ENCODE results near the gene TMC3.
"Not testable (repeated sequence)": the region's sequence is repeated elsewhere in the genome, so short reads cannot be mapped to it uniquely, and the experiment has no call there.

The TMC3 gene

GRCh38 chr15:81339851-81340250 lies 34.2 kb downstream of the TMC3 start:
- FAIRE-seq (no peak), DNase-seq (ENCODE audit: insufficient read length) (no peak)
- TF ChIP-seq POLR2AphosphoS5 (IDR thresholded peaks at IDR 0.05; ENCODE audit: low read depth, low read length), result no peak
- no peak for TF ChIP-seq POLR2A (IDR thresholded peaks at IDR 0.05; ENCODE audit: low read depth, low read length)
- no peak for TF ChIP-seq TAF1 (IDR thresholded peaks at IDR 0.05; ENCODE audit: borderline replicate concordance, low read depth, low read length)

- TF ChIP-seq POLR2A (IDR thresholded peaks at IDR 0.05; ENCODE audit: low read depth, low read length) (no peak), POLR2AphosphoS5 (IDR thresholded peaks at IDR 0.05; ENCODE audit: low read depth, low read length) (no peak), TAF1 (IDR thresholded peaks at IDR 0.05; ENCODE audit: borderline replicate concordance, low read depth, low read length) (no peak)
- FAIRE-seq (no peak), DNase-seq (ENCODE audit: insufficient read length) (no peak)
These were observed 34.7 kb downstream of the TMC3 start for GRCh38 chr15:81339321-81339720.

- DNase-seq (ENCODE audit: insufficient read length), result no peak
- FAIRE-seq, result no peak
- TF ChIP-seq POLR2AphosphoS5 (IDR thresholded peaks at IDR 0.05; ENCODE audit: low read depth, low read length) (no peak), TAF1 (IDR thresholded peaks at IDR 0.05; ENCODE audit: borderline replicate concordance, low read depth, low read length) (no peak)
These were observed 35.6 kb downstream of the TMC3 start for GRCh38 chr15:81338170-81339007.

GRCh38 chr15:81337713-81338157 lies 36.3 kb downstream of the TMC3 start:
- FAIRE-seq, result no peak
- no peak for DNase-seq (ENCODE audit: insufficient read length)
- no peak for TF ChIP-seq TAF1 (IDR thresholded peaks at IDR 0.05; ENCODE audit: borderline replicate concordance, low read depth, low read length)
- no peak for TF ChIP-seq POLR2A (IDR thresholded peaks at IDR 0.05; ENCODE audit: low read depth, low read length)
- TF ChIP-seq POLR2AphosphoS5 (IDR thresholded peaks at IDR 0.05; ENCODE audit: low read depth, low read length), result no peak

- TF ChIP-seq POLR2AphosphoS5 (IDR thresholded peaks at IDR 0.05; ENCODE audit: low read depth, low read length) (no peak), TAF1 (IDR thresholded peaks at IDR 0.05; ENCODE audit: borderline replicate concordance, low read depth, low read length) (no peak), POLR2A (IDR thresholded peaks at IDR 0.05; ENCODE audit: low read depth, low read length) (no peak)
- DNase-seq (ENCODE audit: insufficient read length) (no peak), FAIRE-seq (peak; percentile 14)
These were observed 36.8 kb downstream of the TMC3 start for GRCh38 chr15:81337241-81337640.

- TF ChIP-seq TAF1 (IDR thresholded peaks at IDR 0.05; ENCODE audit: borderline replicate concordance, low read depth, low read length), result no peak
- no peak for TF ChIP-seq POLR2A (IDR thresholded peaks at IDR 0.05; ENCODE audit: low read depth, low read length)
- no peak for TF ChIP-seq POLR2AphosphoS5 (IDR thresholded peaks at IDR 0.05; ENCODE audit: low read depth, low read length)
These were observed 37.4 kb downstream of the TMC3 start for GRCh38 chr15:81336568-81336967.

GRCh38 chr15:81335631-81336030 lies 38.4 kb downstream of the TMC3 start:
- DNase-seq (ENCODE audit: insufficient read length) (no peak), FAIRE-seq (no peak)
- no peak for TF ChIP-seq POLR2A (IDR thresholded peaks at IDR 0.05; ENCODE audit: low read depth, low read length)
- no peak for TF ChIP-seq TAF1 (IDR thresholded peaks at IDR 0.05; ENCODE audit: borderline replicate concordance, low read depth, low read length)
- no peak for TF ChIP-seq POLR2AphosphoS5 (IDR thresholded peaks at IDR 0.05; ENCODE audit: low read depth, low read length)

More at GRCh38 chr15:81336568-81336967, 37.4 kb downstream of the TMC3 start:
- no peak for DNase-seq (ENCODE audit: insufficient read length)
- FAIRE-seq, result peak; percentile 82

- no peak for FAIRE-seq
- no peak for TF ChIP-seq POLR2A (IDR thresholded peaks at IDR 0.05; ENCODE audit: low read depth, low read length)
- DNase-seq (ENCODE audit: insufficient read length), result no peak
These were observed 39.1 kb downstream of the TMC3 start for GRCh38 chr15:81334768-81335435.

GRCh38 chr15:81333363-81333762 lies 40.6 kb downstream of the TMC3 start:
- DNase-seq (ENCODE audit: insufficient read length), result no peak
- FAIRE-seq, result no peak
- no peak for TF ChIP-seq TAF1 (IDR thresholded peaks at IDR 0.05; ENCODE audit: borderline replicate concordance, low read depth, low read length)
- TF ChIP-seq POLR2AphosphoS5 (IDR thresholded peaks at IDR 0.05; ENCODE audit: low read depth, low read length), result no peak
- no peak for TF ChIP-seq POLR2A (IDR thresholded peaks at IDR 0.05; ENCODE audit: low read depth, low read length)

- TF ChIP-seq POLR2AphosphoS5 (IDR thresholded peaks at IDR 0.05; ENCODE audit: low read depth, low read length), result no peak
- no peak for TF ChIP-seq TAF1 (IDR thresholded peaks at IDR 0.05; ENCODE audit: borderline replicate concordance, low read depth, low read length)
- no peak for TF ChIP-seq POLR2A (IDR thresholded peaks at IDR 0.05; ENCODE audit: low read depth, low read length)
- no peak for DNase-seq (ENCODE audit: insufficient read length)
- no peak for FAIRE-seq
These were observed 41.7 kb downstream of the TMC3 start for GRCh38 chr15:81332326-81332725.

GRCh38 chr15:81331600-81331999 lies 42.4 kb downstream of the TMC3 start:
- no peak for TF ChIP-seq POLR2AphosphoS5 (IDR thresholded peaks at IDR 0.05; ENCODE audit: low read depth, low read length)
- TF ChIP-seq TAF1 (IDR thresholded peaks at IDR 0.05; ENCODE audit: borderline replicate concordance, low read depth, low read length), result no peak
- TF ChIP-seq POLR2A (IDR thresholded peaks at IDR 0.05; ENCODE audit: low read depth, low read length), result no peak
- FAIRE-seq (no peak), DNase-seq (ENCODE audit: insufficient read length) (no peak)

- FAIRE-seq; DNase-seq (ENCODE audit: insufficient read length): not testable (repeated sequence)
These were observed 42.9 kb downstream of the TMC3 start for GRCh38 chr15:81331141-81331540.

Data from GM12892 (cell line).